ENCODE measurements around the gene AP5Z1.

Gene AP5Z1

DNA sequence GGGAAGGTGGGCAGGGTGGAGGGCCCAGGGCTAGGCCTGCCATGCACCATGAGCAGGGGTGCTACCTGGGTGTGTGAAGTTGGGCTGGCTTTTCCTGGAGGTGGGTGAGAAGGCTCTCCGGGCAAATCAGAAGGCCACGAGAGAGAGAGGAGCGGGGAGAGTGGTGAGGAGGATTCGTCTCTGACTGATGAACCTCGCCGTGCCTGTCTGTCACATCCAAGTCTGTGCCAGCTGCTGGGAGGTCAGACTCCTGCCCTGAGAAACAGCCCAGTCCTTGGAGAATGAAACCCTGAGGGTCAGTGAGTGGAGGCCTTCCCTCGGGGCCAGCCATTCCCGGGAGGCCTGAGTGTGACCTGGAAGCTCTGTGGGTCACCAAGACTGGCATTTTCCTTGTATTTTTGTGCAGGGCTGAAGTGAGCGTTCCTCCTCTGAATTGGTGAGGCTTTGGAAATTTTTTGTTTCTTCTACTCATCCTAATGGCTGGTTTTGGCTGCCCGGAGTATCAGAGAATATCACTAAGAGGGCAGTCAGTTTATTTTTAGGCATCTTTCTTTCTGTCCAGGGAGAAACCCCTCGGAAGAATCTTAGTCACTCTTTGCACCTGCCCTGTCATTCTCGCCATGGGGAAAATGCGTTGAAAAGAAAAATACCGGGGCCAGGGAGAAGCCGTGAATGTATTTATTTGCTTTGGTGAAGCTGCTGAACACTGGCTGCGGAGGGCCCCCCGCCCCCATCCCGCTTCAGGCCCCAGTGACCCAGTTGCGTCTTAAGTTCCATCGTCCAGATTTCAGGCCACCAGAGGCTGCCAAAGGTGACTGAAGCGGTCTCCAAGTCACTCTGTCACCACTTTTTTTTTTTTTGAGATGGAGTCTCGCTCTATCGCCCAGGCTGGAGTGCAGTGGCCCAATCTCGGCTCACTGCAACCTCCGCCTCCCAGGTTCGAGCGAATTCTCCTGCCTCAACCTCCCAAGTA is 6.5 kb upstream of the AP5Z1 start:
- no peak for DNase-seq

- DNase-seq = peak; percentile 12 to 53
Observed at GRCh38 chr7:4769761-4770160, 5.7 kb upstream of the AP5Z1 start.

- no peak for DNase-seq
Observed at GRCh38 chr7:4770886-4771285, 4.5 kb upstream of the AP5Z1 start.

DNA sequence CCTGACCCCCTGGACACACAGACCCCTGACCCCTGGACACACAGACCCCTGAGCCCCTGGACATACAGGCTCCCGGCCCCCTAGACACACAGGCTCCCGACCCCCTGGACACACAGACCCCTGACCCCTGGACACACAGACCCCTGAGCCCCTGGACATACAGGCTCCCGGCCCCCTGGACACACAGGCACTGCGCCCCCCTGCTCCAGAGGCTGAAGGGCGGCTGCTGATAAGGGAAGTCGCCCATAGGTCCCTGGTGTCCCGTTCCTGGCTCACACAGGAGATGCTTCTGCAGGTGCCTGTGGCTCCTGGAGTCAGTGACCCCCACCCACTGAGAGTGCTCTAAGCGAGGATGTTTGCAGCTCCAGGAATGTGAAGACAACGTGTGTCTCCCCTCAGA is 3.7 kb upstream of the AP5Z1 start:
- DNase-seq = no peak

GRCh38 chr7:4772306-4772705 is 3.1 kb upstream of the AP5Z1 start:
- DNase-seq = no peak

GRCh38 chr7:4774007-4774406 is 1.4 kb upstream of the AP5Z1 start:
- DNase-seq = no peak

- peak; percentile 26 to 75 for DNase-seq
Observed at GRCh38 chr7:4774658-4775249, 669 bp upstream of the AP5Z1 start.

DNA sequence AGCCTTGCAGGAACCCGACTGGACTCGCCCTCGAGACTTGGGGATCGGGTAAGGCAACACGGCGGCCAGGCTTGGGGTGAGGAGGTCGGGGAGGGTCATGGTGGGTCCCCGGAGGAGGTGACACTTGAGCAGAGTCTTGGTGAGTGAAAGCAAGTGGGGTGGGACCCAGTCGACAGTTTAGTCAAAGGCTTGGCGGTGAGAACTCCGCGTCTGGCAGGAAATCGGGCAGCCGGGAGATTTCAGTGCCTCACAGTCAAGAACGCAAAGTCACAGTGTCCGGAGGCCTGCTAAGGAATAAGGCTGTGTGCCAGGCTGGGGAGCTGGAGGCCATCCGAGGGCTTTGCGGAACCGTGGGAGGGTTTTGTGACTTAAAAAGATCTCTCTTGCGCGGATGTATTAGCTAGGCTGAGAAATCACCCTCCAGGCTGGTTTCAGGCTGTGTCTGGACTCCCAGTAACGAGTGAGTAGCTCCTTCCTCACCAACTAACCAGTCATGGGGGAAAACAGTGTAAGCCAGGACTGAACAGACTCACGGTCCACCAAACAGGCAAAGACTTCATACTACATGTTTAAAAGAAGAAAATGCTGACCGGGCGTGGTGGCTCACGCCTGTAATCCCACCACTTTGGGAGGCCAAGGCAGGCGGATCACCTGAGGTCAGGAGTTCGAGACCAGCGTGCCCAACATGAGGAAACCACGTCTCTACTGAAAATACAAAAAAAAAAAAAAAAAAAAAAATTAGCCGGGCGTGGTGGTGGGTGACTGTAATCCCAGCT is 613 bp downstream of the AP5Z1 start:
- no peak for DNase-seq

DNA sequence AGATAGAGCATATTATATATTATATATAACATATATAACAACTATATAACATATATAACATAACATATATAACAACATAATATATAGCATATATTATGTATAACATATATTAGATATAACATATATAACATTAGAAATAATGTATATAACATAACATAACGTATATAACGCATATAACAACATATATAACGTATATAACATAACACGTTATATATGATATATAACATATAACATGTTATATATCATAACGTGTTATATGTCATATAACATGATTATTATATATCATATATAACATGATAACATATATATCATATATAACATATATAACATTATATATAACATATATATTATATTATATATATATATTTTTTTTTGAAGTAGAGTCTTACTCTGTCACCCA is 3.7 kb downstream of the AP5Z1 start:
- no peak for DNase-seq

- DNase-seq = no peak
Observed at GRCh38 chr7:4781366-4782069, 6.1 kb downstream of the AP5Z1 start.

- DNase-seq = no peak
Observed at GRCh38 chr7:4782333-4783291, 7.2 kb downstream of the AP5Z1 start.

GRCh38 chr7:4783292-4783652 is 7.8 kb downstream of the AP5Z1 start:
- DNase-seq = no peak

DNA sequence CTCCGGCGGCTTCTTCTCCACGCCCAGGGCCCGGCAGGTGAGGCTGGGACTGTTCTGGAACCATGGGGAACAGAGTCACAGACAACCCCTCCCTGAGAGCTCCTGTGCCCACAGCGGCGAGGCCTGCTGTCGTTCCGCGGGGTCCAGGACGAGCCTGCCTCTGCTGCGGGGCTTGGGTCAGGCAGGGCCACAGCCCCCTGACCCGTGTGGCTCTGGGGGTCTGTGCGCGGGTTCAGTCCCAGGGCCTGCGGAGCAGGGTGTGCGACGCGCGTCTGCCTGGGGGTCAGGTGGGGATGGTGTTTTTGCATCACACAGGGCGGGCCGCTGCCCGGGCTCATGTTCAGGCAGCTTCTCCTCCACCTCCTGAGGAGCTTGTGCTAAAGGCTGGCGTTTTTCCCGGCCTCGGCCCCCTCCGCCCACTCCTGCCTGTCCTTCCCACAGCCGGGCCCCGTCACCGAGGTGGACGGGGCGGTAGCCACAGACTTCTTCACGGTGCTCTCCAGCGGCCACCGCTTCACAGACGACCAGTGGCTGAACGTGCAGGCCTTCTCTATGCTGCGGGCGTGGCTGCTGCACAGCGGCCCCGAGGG is 8.4 kb downstream of the AP5Z1 start:
- no peak for DNase-seq

- no peak for DNase-seq
Observed at GRCh38 chr7:4784799-4785198, 9.4 kb downstream of the AP5Z1 start.

DNA sequence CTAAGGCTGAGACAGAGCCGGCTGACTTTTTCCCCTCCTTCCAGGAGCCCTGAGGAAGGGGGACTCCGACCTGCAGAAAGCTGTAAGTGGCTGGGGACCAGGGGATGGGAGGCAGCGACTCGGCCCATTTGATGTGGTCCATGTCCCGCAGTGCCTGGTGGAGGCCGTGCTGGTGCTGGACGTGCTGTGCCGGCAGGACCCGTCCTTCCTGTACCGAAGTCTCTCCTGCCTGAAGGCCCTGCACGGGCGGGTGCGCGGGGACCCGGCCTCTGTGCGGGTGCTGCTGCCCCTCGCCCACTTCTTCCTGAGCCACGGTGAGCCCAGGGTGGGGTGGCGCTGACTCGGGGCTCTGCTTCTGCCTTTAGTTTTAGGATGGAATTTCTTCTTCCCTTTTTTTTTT is 9.9 kb downstream of the AP5Z1 start:
- DNase-seq = no peak

DNA sequence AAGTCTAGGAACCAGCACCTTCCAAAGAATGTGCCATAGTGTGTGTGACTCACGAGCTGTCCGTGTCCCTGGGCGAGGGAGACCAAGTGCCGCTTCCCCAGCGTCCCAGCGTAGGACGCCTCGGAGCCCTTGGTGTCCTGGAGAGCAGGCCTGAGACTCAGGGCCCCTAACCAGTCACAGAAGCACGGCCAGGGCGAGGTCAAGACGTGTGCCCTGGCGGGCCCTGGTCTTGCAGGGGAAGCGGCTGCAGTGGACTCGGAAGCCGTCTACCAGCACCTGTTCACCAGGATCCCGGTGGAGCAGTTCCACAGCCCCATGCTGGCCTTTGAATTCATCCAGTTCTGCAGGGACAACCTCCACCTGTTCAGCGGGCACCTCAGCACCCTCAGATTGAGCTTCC is 10.6 kb downstream of the AP5Z1 start:
- no peak for DNase-seq

- no peak for DNase-seq
Observed at GRCh38 chr7:4787541-4787940, 12.1 kb downstream of the AP5Z1 start.

GRCh38 chr7:4787947-4788626 is 12.7 kb downstream of the AP5Z1 start:
- DNase-seq = no peak

GRCh38 chr7:4788627-4789189 is 13.3 kb downstream of the AP5Z1 start:
- no peak for DNase-seq
